Measurements from ENCODE around the gene ACAD11. TPM values are rescaled to one million over a fixed set of nuclear protein-coding genes. Genes with fewer than 3 reads are reported as not detected.
"Not testable (repeated sequence)": the region's sequence is repeated elsewhere in the genome, so short reads cannot be mapped to it uniquely, and the experiment has no call there.

ACAD11 gene
- total RNA-seq, 1 donor from 2014 or later: 26.5 TPM

- Histone ChIP-seq H3K27me3 (no peaks in the 10 kb centered on the region), H3K36me3 (peaks cover 0 to 12% of the 10 kb centered on the region in 2 donors), H3K4me1 (no peaks in the 10 kb centered on the region), H3K4me3 (no peak overlapping the region), H3K9me3 (no peaks in the 10 kb centered on the region), H3K27ac (no peak overlapping the region)
- no peak for DNase-seq (ENCODE audit: extremely low spot score in 2 of 2)
- TF ChIP-seq CTCF (IDR thresholded peaks at IDR 0.05): no peak
- TF ChIP-seq POLR2AphosphoS5 (IDR thresholded peaks at IDR 0.05; ENCODE audit: insufficient read depth in 1 of 2, low read depth in 1 of 2): no peak
- TF ChIP-seq POLR2A (IDR thresholded peaks at IDR 0.05): no peak
- intact Hi-C loops (cut with DNase I): no loop called here
These were observed 37.5 kb downstream of the ACAD11 start for GRCh38 chr3:132622148-132622547.

GRCh38 chr3:132616780-132617179 lies 42.8 kb downstream of the ACAD11 start:
- H3K9me3 ChIP-seq: no peaks in the 10 kb centered on the region
- no peak for DNase-seq (ENCODE audit: extremely low spot score in 2 of 2)
- H3K27me3 ChIP-seq: no peaks in the 10 kb centered on the region
- H3K36me3 ChIP-seq: peaks cover 0 to 12% of the 10 kb centered on the region in 2 donors
- TF ChIP-seq CTCF (IDR thresholded peaks at IDR 0.05) (no peak), POLR2AphosphoS5 (IDR thresholded peaks at IDR 0.05; ENCODE audit: insufficient read depth in 1 of 2, low read depth in 1 of 2) (no peak), POLR2A (IDR thresholded peaks at IDR 0.05) (no peak)
- no peak overlapping the region for H3K4me3 ChIP-seq
- no peaks in the 10 kb centered on the region for H3K4me1 ChIP-seq
- intact Hi-C loops (cut with DNase I): no loop called here
- no peak overlapping the region for H3K27ac ChIP-seq

DNA sequence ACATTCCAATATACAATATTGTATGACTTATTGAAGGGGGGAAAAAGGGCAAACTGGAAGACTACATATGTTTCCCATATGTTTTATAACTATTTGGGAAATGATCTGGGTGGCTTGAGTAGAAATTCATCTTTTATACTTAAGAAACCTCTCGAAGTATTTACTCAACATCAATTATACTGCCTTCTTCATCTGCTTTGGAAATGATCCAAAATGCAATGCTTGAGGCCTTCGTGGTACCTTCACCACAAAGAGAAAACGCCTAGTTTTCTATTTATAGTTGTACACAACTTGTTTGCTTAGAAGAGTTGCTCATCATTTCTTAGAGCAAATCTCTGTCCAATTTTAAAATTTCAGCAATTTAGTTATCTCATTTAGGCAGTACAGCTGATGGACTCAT lies 43.7 kb downstream of the ACAD11 start:
- no peak for DNase-seq (ENCODE audit: extremely low spot score in 2 of 2)
- H3K36me3 ChIP-seq: peaks cover 0 to 7% of the 10 kb centered on the region in 2 donors
- no peaks in the 10 kb centered on the region for H3K27me3 ChIP-seq
- no peak overlapping the region for H3K4me3 ChIP-seq
- H3K4me1 ChIP-seq: no peaks in the 10 kb centered on the region
- intact Hi-C loops (cut with DNase I): no loop called here
- H3K9me3 ChIP-seq: no peaks in the 10 kb centered on the region
- no peak overlapping the region for H3K27ac ChIP-seq
- TF ChIP-seq POLR2A (IDR thresholded peaks at IDR 0.05) (no peak), CTCF (IDR thresholded peaks at IDR 0.05) (no peak), POLR2AphosphoS5 (IDR thresholded peaks at IDR 0.05; ENCODE audit: insufficient read depth in 1 of 2, low read depth in 1 of 2) (no peak)

- H3K4me3 ChIP-seq; H3K9me3 ChIP-seq; H3K27ac ChIP-seq; H3K4me1 ChIP-seq; intact Hi-C loops (cut with DNase I); DNase-seq (ENCODE audit: extremely low spot score in 2 of 2); H3K27me3 ChIP-seq; H3K36me3 ChIP-seq: not testable (repeated sequence)
These were observed 44.3 kb downstream of the ACAD11 start for GRCh38 chr3:132615301-132615700.

DNA sequence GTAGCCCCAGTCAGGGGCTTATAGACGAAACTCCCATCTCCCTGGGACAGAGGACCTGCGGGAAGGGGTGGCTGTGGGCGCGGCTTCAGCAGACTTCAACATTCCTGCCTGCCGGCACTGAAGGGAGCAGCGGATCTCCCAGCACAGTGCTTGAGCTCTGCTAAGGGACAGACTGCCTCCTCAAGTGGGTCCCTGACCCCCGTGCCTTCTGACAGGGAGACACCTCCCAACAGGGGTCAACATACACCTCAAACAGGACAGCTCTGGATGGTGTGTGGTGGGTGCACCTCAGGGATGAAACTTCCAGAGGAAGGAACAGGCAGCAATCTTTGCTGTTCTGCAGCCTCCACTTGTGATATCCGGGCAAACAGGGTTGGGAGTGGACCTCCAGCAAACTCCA lies 53.0 kb downstream of the ACAD11 start:
- DNase-seq (ENCODE audit: extremely low spot score in 2 of 2); H3K27ac ChIP-seq: not testable (repeated sequence)

DNA sequence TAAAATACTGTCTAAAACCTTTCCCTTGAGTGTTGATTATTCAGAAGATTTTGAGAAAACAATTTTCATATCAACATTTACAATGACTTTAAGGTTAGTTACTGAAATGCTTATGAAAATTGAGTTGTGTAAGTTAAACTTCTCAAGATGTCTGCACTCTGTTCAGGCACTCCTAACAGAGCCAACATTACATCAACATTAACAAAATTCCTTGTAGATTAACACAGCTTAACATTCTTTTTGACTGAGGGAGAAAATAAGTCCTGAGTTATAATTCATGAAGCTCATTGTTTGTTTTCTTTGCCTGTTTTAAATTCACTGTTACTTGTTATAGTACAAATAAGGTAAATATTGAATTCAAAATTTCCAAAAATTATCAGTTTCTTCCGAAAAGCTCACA lies 53.5 kb downstream of the ACAD11 start:
- H3K4me3 ChIP-seq: no peak overlapping the region
- TF ChIP-seq POLR2A (IDR thresholded peaks at IDR 0.05) (no peak), CTCF (IDR thresholded peaks at IDR 0.05) (no peak), POLR2AphosphoS5 (IDR thresholded peaks at IDR 0.05; ENCODE audit: insufficient read depth in 1 of 2, low read depth in 1 of 2) (no peak)
- H3K27ac ChIP-seq: no peak overlapping the region
- H3K4me1 ChIP-seq: no peaks in the 10 kb centered on the region
- no peaks in the 10 kb centered on the region for H3K36me3 ChIP-seq
- H3K27me3 ChIP-seq: no peaks in the 10 kb centered on the region
- no peak for DNase-seq (ENCODE audit: extremely low spot score in 2 of 2)
- H3K9me3 ChIP-seq: no peaks in the 10 kb centered on the region
- intact Hi-C loops (cut with DNase I): no loop called here

More for the DNA sequence above, 53.0 kb downstream of the ACAD11 start:
- intact Hi-C loops (cut with DNase I); H3K4me3 ChIP-seq; H3K36me3 ChIP-seq; H3K9me3 ChIP-seq; H3K27me3 ChIP-seq; H3K4me1 ChIP-seq: not testable (repeated sequence)
